Measurements from ENCODE around the gene ZNF414. TPM values are rescaled to one million over a fixed set of nuclear protein-coding genes. Genes with fewer than 3 reads are reported as not detected.
A peak's percentile ranks its signal among the peaks of the same experiment; 100 is the strongest.

Gene ZNF414
- total and polyA plus RNA-seq, 9 of the 15 experiments (the other 6 are each of a cell fraction or from before 2014, with no cell fraction given), result 0.03 to 27.2 (median 2.2) TPM; not detected in 2

DNA sequence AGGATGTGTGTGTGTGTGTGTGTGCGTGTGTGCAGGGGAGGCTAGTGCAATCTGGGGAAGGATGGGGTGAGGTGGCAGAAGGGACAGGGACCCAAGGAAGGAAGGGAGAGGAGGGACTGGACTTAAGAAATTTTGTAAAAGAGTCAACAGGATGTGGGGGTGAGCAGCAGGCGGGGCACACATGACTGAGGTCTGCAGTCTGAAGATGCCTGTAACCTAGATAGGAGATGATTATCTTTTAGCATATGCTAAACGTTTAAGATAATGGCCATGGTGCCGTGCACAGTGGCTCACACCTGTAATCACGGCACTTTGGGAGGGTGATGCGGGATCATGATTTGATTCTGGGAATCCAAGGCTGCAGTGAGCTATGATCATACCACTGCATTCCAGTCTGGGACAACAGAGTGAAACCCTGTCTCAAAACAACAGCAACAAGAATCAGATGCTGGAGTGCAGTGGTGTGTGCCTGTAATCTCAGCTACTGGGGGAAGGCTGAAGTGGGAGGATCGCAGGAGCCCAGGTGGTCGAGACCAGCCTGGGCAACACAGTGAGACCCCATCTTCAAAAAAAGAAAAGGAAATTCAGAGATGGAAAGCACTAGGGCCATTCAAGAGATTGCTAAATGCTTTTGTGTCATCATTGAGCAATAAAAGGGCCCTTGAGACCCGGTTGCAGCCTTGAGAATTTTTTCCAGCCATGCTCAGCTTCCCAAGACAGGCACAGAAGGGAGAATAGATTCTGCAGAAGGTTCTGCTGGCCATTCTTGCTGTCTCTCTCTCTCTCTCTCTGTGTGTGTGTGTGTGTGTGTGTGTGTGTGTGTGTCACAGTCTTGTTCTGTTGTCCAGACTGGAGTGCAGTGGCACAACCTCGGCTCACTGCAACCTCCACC is 3.8 kb upstream of the ZNF414 start (continued):
- TF ChIP-seq SMARCB1 (IDR thresholded peaks at IDR 0.05; ENCODE audit: insufficient read length, low read depth), result no peak
- TF ChIP-seq, protein P1, sequence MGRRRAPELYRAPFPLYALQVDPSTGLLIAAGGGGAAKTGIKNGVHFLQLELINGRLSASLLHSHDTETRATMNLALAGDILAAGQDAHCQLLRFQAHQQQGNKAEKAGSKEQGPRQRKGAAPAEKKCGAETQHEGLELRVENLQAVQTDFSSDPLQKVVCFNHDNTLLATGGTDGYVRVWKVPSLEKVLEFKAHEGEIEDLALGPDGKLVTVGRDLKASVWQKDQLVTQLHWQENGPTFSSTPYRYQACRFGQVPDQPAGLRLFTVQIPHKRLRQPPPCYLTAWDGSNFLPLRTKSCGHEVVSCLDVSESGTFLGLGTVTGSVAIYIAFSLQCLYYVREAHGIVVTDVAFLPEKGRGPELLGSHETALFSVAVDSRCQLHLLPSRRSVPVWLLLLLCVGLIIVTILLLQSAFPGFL (CRISPR knock-in tag; IDR thresholded peaks at IDR 0.05), result no peak
- peak; percentile 69 for TF ChIP-seq TEAD4 (IDR thresholded peaks at IDR 0.05; ENCODE audit: low read length)
- no peak for TF ChIP-seq TEAD4 (CRISPR knock-in tag; IDR thresholded peaks at IDR 0.05; ENCODE audit: borderline replicate concordance)
- TF ChIP-seq GATAD2B (IDR thresholded peaks at IDR 0.05; ENCODE audit: borderline replicate concordance), result no peak
- TF ChIP-seq SMARCE1 (IDR thresholded peaks at IDR 0.05), result peak; percentile 34; the same call in 1 of the 2 replicates
- TF ChIP-seq ARID1B (IDR thresholded peaks at IDR 0.05), result peak; percentile 55
- TF ChIP-seq STAG1 (CRISPR knock-in tag; IDR thresholded peaks at IDR 0.05; ENCODE audit: borderline replicate concordance), result no peak
- TF ChIP-seq TCF7L2 (IDR thresholded peaks at IDR 0.05; ENCODE audit: low read depth, low read length), result no peak
- TF ChIP-seq EP400 (IDR thresholded peaks at IDR 0.05), result no peak
- TF ChIP-seq, protein P2, sequence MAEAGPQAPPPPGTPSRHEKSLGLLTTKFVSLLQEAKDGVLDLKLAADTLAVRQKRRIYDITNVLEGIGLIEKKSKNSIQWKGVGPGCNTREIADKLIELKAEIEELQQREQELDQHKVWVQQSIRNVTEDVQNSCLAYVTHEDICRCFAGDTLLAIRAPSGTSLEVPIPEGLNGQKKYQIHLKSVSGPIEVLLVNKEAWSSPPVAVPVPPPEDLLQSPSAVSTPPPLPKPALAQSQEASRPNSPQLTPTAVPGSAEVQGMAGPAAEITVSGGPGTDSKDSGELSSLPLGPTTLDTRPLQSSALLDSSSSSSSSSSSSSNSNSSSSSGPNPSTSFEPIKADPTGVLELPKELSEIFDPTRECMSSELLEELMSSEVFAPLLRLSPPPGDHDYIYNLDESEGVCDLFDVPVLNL (CRISPR knock-in tag; IDR thresholded peaks at IDR 0.05; ENCODE audit: low read depth), result no peak
- no peak for TF ChIP-seq CC2D1A (IDR thresholded peaks at IDR 0.05)
- TF ChIP-seq ETV1 (tag; conservative IDR thresholded peaks at IDR 0.05; ENCODE audit: low read depth), result peak; percentile 56; the same call in 1 of the 2 replicates
- TF ChIP-seq NCOA6 (IDR thresholded peaks at IDR 0.05), result no peak
- TF ChIP-seq, protein P3, sequence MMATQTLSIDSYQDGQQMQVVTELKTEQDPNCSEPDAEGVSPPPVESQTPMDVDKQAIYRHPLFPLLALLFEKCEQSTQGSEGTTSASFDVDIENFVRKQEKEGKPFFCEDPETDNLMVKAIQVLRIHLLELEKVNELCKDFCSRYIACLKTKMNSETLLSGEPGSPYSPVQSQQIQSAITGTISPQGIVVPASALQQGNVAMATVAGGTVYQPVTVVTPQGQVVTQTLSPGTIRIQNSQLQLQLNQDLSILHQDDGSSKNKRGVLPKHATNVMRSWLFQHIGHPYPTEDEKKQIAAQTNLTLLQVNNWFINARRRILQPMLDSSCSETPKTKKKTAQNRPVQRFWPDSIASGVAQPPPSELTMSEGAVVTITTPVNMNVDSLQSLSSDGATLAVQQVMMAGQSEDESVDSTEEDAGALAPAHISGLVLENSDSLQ (IDR thresholded peaks at IDR 0.05), result no peak
- peak; percentile 49; the same call in 1 of the 2 replicates for TF ChIP-seq CBFA2T2 (conservative IDR thresholded peaks at IDR 0.05)
- no peak for TF ChIP-seq SMAD2 (IDR thresholded peaks at IDR 0.05; ENCODE audit: low read depth, low read length)
- TF ChIP-seq JUND (IDR thresholded peaks at IDR 0.05; ENCODE audit: borderline replicate concordance, low read depth, low read length), result no peak
- no peak for TF ChIP-seq JUND (tag; IDR thresholded peaks at IDR 0.05; ENCODE audit: borderline replicate concordance, low read depth, low read length)
- no peak for TF ChIP-seq FOS (IDR thresholded peaks at IDR 0.05; ENCODE audit: extremely low read depth, insufficient read length)
- no peak for TF ChIP-seq PCBP1 (IDR thresholded peaks at IDR 0.05; ENCODE audit: low read depth, low read length, poor library complexity, severe bottlenecking)
- no peak for TF ChIP-seq KLF1 (tag; IDR thresholded peaks at IDR 0.05)
- TF ChIP-seq TAF9B (IDR thresholded peaks at IDR 0.05; ENCODE audit: partially characterized antibody), result no peak
- TF ChIP-seq SMARCA4 (IDR thresholded peaks at IDR 0.05), result peak; percentile 39; the same call in 1 of the 2 replicates
- no peak for TF ChIP-seq LARP7 (IDR thresholded peaks at IDR 0.05)
- no peak for TF ChIP-seq CBFB (CRISPR knock-in tag; IDR thresholded peaks at IDR 0.05)
- TF ChIP-seq ZNF175 (CRISPR knock-in tag; IDR thresholded peaks at IDR 0.05; ENCODE audit: low read depth), result no peak
- TF ChIP-seq NCOR1 (IDR thresholded peaks at IDR 0.05), result no peak
- no peak for TF ChIP-seq DACH1 (IDR thresholded peaks at IDR 0.05; ENCODE audit: partially characterized antibody)

Measured in K562 (cell line).